Stimulated activated CD8-positive, alpha-beta memory T cell treated with anti-CD3 and anti-CD28 coated beads, Interleukin-7, amount 100 ng/mL, for 48 hours (primary cell): ENCODE results near the gene SLC11A2.
"Not testable (repeated sequence)": the region's sequence is repeated elsewhere in the genome, so short reads cannot be mapped to it uniquely, and the experiment has no call there.

Source experiments
- DNase-seq, 2 donors: peaks; one replicate each; pipeline ENCODE4 v3.0.0-alpha.2; 2020; ENCODE audit warnings: low read depth in 1 of 2; ENCODE audit errors: extremely low read depth in 1 of 2

Gene SLC11A2

DNA sequence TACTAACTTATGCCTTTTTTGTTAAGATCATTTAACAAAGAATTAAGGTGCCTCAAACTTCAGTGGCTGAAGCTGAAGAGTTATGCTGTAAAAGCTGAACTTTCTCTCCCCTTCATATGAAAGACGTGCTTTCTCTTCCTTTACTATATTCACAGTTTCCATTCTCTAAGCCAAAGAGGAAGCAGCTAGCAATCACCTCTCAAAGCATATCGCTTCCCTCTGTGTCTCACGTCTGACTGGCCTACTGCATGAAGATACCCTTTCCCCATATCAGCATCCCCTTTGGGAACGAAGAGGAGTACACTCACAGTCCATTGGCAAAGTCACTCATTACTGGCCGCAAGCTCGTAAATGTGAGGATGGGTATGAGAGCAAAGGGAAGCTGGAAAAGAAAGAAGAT, 34.9 kb downstream of the SLC11A2 start:
- DNase-seq, result no peak

DNA sequence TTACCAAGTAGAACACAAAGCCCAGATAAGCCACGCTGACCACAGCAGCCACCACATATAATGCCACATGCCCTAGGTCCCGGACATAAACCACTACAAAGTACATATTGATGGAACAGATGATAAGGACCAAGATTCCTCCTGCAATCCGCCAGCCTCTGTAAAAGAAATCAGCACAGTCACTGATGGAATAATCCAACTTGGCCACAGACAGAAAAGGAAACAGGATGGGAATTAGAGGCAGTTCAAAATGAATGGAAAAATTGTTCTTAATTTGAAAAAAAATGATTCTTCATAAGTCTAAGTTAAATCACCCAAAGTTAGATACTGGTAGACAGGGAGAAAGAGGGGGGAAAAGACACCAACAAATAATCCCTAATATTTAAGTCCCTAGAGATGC, 35.4 kb downstream of the SLC11A2 start:
- DNase-seq, result no peak

DNA sequence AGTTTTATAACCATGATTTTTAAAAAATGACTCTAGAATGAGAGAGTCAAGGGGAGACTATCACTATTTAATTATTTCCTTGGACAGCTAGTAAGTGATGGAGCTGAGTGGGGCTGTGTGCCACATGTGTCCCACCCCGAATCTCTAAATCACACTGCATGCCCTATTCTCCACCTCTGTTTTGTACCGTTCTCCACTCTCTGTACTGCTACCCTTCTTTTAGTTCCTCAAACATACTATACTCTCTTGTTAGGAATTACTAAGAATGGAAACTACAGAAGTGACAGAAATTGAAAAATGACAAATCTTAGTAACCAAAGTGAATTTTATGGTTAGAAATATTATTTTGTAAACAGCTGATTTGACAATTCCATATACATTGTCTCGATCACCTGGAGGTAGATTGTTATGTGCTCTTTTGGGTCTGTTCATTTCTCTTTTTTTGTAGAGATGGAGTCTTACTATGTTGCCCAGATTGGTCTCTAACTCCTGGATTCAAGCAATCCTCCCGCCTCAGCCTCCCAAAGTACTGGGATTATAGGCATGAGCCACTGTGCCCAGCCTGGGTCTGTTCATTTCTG, 35.9 kb downstream of the SLC11A2 start:
- DNase-seq, result no peak

DNA sequence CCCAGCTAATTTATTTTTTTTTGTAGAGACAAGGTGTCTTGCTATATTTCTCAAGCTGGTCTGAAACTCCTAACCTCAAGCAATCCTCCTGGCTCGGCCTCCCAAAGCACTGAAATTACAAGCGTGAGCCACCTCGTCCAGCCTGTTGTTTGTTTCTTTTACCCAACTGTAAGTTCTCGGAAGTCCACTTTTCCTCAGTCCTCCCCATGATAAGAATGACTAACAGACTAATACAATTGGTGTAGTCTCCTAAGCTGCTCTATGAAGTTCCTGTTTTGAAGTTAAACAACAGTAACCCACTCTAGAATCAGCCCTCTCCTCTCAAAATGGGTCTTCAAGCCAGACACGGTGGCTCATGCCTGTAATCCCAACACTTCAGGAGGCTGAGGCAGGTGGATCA, 37.3 kb downstream of the SLC11A2 start:
- no peak for DNase-seq

DNA sequence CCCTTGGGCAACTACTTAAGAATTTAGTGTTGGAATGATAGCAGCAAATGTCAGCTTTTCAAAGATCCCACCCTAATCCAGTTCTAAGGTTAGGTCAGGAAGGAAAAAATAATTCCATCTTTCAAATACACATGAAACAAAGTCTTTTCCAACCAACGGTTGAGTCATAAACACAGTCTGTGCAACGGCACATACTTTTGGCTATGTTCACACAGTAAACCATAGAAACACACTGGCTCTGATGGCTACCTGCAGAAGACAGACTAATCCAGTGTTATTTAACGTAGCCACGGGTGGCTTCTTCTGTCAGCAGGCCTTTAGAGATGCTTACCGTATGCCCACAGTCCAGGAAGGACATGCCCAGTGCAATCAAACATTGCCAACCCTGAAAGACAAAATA, 38.1 kb downstream of the SLC11A2 start:
- DNase-seq, result no peak

DNA sequence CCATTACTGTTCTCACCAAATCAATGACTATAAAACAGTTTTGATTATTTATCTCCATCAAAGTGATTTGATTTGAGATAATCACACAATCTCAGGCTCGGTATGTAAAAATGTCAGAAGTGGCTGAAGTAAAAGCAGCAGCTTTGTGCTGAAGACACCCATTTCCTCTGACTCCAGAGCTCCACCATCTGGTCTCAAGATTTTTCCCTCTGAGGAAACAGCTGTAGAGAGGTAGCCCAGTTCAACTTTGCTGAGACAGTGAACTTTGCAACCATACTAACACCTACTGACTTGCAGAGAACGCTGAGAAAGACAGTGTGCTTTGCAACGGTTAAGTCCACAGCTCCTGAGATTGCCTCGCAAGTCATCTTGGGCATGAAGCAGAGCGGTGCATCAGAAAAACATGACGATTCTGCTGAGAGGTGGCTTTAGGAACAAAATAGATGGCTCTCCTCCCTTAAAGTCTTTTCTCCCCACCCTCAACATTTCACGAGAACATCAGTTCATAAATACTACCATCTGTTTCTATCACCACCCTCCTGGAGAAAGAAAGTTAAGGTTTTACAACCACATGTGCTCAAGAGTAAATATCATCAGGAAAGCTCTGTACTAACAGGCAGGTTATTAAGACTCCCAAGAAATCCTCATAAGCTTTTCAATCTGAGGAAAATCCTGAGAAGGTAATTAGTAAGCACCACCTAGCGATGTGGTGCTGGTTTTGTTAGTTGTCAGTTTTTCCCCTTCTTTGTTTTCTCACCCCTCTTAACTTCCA, 39.0 kb downstream of the SLC11A2 start:
- no peak for DNase-seq

DNA sequence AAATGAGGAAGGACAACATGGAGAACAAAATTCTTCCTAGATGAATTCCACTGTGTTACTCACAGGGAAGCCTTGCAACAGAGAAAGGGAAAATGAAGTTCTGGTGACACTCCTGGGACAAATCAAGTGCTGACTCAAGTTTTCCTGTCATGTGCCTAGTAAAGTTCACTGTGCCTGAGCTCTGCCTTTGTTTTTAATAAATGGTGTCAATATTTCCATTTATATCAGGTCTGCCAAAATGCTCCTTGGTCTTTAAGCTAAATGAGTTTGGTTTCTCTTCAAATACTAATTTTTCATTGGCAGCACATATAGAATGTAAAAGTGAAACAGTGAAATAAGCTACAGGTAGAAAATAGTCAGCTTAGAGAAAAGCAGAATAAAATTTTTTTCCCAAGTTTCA, 40.9 kb downstream of the SLC11A2 start:
- no peak for DNase-seq

DNA sequence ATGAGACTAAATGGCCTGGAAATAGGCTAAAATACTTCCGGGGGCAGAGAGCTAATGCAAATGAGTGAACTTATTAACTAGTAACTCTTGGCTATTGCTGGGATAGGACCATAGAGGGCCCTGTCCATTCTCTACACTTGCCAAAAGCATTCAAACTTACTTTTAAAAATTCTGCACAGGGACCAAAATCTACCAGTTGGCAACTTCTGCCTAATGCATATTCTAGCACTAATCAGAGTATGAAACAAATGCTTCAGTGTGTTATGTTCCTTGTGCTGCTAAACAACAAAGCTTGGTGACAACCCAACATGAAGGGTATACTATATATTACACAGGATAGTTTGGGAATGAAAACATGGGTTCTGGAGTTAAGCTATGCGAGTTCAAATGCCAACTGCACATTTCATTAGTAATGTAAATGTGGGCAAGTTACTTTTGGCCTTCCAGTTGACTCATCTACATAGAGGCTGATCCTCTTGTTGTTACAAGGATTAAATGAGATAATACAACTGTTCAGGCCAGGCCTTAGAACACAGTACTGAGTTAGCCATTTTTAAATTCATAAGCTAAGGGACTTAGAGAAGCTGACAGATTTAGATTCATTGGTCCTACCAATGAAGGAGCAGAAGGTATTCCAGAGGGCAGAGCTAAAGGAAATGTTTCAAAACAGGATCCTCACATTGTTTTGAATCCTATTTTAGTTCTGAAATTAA, 41.4 kb downstream of the SLC11A2 start:
- no peak for DNase-seq

DNA sequence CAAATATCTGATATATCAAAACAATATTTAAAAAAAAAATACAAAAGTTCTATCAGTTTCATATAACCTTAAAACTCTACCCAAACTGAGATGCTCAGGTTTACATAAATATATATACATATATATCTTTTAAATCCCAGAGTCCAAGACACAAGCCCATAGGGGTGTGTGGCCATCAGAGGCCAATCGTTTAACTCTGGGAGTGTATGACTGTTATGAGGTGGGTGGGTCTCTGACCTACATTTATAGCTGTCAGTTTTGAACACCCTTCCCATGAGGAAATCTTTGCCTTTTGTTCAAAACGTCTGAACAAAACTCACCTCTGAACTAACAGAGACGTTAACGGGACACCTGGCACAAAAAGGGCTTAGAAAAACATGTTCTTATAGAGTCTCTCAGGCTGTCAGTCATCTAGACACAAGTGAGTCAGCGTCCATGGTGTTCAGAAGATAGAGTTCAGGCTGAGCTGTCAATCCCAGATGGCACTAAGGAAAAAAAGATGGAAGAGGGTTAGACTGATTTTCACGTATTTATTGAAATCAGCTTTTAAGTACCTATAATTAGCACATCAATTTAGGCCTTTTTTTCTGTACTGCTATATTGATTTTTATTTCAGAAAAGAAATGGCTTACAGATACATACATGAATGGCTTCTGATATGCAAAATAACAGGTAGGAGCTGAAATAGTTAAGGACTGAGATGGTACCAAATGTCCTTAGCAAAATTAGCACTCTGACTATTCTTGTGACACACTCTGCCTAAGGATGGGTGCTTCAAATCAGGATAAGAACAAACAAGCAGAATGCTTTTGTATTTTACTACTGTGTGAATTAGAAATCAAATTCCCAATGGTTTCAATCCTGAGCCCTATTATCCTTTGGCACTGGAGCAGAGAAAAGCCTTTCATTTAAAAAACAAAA, 44.6 kb downstream of the SLC11A2 start:
- no peak for DNase-seq

DNA sequence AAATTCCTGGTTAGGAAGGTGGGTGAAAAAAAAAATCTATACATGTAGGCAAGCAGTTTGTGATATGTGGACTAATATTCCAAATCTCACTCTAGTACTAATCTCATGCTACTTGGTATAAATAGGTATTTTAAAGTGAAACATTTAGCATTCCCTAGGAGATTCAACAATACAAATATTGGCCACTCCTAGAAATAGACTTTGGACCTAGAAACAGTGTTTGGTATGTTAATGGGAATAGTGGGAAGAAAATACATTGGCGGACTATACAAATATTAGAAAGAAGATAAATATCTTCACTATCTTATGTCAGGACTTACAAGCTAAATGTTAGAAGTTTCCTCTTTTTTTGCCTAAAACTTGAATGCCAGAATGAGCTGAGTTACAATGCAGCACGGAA, 45.6 kb downstream of the SLC11A2 start:
- DNase-seq, result no peak

DNA sequence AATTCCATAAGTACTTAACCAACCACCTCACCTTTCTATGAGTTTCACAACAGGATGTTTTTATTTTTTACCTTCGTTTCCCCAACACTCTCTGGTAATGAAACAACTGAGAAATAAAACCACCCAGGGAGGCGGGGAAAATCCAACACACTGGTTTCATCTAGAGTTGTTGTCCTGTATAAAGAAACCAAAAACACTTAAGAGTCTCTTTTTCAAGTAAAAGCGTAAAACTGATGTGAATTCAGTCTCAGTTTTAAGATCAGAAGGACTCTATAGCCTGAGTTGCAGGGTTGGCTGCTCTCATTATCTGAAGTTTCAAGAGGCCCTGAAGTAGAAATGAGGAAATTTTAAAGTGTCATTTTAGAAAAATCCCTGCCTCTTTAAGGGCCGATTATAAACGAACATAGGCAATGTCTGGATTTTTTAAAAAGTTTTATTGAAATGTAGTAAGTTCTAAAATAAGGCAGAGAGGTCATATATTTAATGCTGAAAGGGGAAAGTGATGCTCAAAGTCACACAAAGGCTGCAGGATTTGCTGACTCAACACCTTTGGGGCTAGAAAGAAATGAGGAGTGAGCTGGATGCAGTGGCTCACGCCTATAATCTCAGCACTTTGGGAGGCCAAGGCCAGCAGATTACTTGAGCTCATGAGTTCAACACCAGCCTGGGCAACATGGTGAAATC, 46.7 kb downstream of the SLC11A2 start:
- DNase-seq, result peak in 1 of 2 donors; percentile 16

DNA sequence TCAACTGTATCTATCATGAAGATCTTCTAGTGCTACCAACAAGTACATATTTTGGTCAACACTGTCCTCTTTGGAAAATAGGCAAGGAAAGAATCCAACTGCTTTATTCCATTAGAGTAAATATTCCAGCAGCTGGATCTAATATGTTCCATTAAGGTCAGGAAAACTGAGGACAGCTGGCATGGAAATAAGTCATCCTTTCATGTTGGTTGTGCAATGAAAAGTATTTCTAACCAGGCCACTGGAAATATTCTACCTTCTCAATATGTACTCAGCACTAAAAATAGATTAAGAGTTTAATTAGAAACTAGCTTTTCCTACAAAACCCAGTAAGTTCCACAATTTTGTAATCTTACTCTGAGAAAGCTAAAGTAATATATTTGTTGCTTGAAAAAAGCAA, 54.2 kb downstream of the SLC11A2 start:
- no peak for DNase-seq

DNA sequence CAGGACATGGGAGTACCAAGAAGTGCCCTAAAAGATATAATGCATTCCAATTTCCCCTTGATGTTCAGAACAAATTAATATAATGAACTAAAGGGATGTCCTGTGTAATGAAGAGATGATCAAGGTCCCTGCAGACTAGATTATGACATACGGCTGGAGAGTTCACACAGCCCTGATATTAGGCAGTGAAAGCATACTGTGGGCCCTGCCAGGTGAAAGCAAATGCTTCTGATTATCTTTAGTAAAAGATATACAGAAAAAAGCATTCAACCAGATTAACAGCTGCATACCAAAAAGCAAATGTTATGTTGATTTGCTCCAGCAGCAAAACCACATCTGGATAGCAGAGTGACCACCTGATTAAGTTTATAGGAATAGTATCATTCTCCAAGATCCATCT, 61.8 kb downstream of the SLC11A2 start:
- DNase-seq, result no peak

DNA sequence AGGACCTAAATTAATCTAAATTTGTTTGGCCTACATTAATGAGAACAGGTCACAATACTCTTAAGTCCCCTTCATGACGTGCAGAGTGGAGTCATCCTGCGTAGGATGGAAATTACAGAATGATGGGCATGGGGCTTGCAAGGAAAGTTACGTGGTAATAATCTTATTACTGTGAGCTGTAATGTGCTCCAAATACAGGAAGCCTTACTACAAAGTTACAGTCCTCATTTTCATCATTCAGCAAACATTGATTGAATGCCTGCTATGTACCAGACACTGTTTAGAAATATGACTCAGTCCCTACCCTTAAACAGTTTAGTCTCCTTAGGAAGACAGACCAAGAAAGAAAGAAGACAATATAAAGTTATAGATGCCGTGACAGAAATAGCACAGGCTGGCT, 64.5 kb downstream of the SLC11A2 start:
- DNase-seq, result no peak

DNA sequence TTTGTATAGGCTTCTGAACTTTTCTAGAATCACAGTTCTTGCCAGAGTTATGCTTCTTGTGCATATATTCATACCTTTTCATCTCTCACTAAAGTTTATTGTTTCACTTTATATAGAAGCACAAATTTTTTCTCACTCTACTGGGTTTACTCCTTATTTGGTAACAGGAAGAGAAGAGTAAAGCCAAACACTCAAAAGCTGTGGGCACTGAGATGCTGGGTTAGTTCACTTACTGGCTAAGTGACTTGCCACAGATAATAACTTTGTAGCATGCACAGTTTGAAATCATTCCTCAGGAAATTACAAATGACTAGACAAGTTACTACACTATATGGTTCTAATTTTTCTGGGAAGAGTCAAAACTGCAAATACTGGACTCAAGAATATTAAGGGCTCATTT, 66.1 kb downstream of the SLC11A2 start:
- no peak for DNase-seq

DNA sequence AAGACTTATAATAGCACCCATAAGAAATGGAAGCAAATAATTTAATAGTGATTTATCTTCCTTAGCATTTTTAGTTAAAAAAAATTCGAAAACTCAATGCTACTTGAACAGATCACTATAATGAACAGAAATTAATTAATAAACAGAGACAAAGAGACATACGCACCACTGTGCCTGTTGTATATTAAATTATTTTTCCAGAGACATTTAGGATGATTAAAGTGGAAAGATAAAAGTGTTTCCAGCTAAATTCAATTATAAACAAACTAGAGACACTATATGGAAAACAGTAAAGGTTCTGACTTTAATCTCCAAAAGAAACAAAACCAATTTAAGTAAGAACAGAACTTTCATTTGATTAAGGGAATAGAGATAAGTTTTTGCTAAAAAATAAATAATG, 70.5 kb downstream of the SLC11A2 start:
- no peak for DNase-seq

DNA sequence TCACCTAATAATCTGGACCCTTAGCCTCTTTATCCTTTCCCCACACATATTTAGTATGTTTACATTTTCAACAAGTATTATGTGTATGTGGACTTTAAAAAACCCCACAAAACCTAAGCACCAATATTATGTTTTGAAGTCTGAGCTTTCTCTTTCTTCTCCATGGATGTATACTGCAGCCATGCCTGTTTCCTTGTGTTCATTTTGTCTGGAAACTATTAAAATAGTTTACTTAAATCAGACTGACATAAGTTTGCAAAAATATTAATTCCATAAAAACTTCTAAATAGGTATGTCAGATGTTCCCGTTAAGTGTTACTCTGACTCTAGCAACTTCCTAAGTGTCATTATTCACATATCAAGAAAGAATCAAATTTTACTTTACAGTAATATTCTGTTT, 70.9 kb downstream of the SLC11A2 start:
- DNase-seq, result no peak

DNA sequence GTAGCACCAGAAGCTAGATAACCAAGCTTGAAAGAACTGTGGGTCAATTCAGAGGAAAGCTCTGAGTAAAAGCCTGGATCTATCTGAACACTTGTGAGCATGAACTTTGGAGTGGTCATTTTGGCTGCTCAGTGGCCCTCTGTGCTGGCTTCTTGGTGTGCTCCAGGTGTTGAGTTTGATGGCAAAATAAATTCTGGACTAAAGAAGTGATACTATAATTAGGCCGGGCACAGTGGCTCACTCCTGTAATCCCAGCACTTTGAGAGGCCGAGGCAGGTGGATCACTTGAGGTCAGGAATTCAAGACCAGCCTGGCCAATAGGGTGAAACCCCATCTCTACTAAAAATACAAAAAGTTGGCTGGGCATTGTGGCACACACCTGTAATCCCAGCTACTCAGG, 71.4 kb downstream of the SLC11A2 start:
- not testable (repeated sequence) for DNase-seq

DNA sequence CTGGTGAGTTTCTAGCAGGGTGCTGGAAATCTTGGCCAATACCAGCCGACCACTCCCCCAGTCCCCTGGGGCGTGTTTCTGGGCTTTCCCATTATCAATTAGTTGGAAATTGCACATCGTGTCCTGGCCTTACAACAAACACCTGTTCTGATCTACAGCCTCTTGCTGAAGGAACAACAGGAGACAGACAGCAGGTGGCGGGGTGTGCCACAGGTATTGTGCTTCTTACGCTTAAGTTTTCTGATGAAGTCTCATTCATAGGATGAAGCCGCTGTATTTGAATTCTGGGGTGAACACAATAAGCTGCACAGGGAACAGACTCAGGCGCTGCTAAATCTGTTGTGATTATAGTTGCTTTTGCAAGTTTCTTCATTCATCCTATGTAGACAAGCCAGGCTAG, 73.1 kb downstream of the SLC11A2 start:
- no peak for DNase-seq

DNA sequence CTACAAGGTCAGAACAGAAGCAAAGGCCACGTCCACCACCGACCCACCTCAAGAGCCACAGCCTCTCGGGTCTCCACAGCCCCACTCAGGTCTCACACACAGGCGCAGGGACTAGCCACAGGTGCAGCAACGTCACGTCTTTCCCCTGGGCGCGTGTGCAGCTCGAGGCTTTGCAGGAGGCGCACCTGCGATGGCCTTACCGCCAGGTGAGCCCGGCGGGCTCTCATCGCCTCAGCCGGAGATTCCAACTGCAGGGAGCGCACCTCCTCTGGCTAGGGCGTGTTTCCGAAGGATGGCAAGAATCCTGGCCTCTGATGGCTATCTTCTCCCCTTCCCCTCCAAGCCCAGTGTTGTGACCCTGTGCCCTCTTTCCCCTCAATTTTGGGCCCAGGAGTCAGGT, 73.7 kb downstream of the SLC11A2 start, which contains the start of gene HIGD1C:
Gene HIGD1C (plus strand): TSS at position 35 of the 400 bp plus-strand sequence. CDS start 1,455 bp downstream, outside the sequence.
- DNase-seq, result no peak
